Body of pancreas (tissue), 4 donors: ENCODE measurements around the gene RBP5. TPM values are rescaled to one million over a fixed set of nuclear protein-coding genes. Genes with fewer than 3 reads are reported as not detected.
A peak's percentile ranks its signal among the peaks of the same experiment; 100 is the strongest.

Source experiments
- ATAC-seq: fragments of 150-250 bp; one replicate; pipeline ENCODE4 v1.9.1; 2016
- DNase-seq, 4 donors: peaks; one replicate each; pipeline ENCODE4 v3.0.0-alpha.2; 2019
- H3K27ac ChIP-seq, 4 donors: fragments of 200-600 bp; sonication (generic); 1 replicate in 3 of 4; 2 replicates in 1 of 4; pipeline versions ENCODE4 v1.5.1 to v1.6.1; 2016 to 2019; ENCODE audit warnings: mild to moderate bottlenecking in 1 of 4, mixed read lengths in 1 of 4, moderate library complexity in 1 of 4
- H3K27me3 ChIP-seq, 2 donors: fragments of 200-600 bp; sonication (generic); one replicate each; pipeline ENCODE4 v1.6.0; 2016; ENCODE audit warnings: mild to moderate bottlenecking in 1 of 2
- H3K36me3 ChIP-seq, 2 donors: fragments of 200-600 bp; sonication (generic); replicated peaks in 1 of 2; 2 replicates each; pipeline ENCODE4 v1.5.1; 2016; ENCODE audit warnings: low read depth in 2 of 2; ENCODE audit not compliant: insufficient read depth in 1 of 2
- H3K4me1 ChIP-seq: fragments of 200-600 bp; sonication (generic); one replicate; pipeline ENCODE4 v1.6.0; 2016
- H3K4me3 ChIP-seq, 2 donors: fragments of 200-600 bp; sonication (generic); 1 replicate in 1 of 2; 2 replicates in 1 of 2; pipeline ENCODE4 v1.5.1; 2016 to 2019
- H3K9me3 ChIP-seq, 3 donors: fragments of 200-600 bp; sonication (generic); 1 replicate in 2 of 3; 2 replicates in 1 of 3; pipeline ENCODE4 v1.5.1; 2016
- CTCF ChIP-seq, 7 experiments: fragments of 450-650 bp in 4 of 7; fragments of 200-600 bp in 3 of 7; sonication (generic) in 3 of 7; IDR thresholded peaks; one replicate each; pipeline ENCODE4 v1.5.1; 2016 to 2019; ENCODE audit warnings: antibody characterized with exemption in 7 of 7
- POLR2A ChIP-seq, 3 donors: fragments of 450-650 bp; IDR thresholded peaks; one replicate each; pipeline ENCODE4 v1.6.1; 2016; ENCODE audit warnings: antibody characterized with exemption in 3 of 3, mild to moderate bottlenecking in 2 of 3
- WGBS, 2 donors: methylation state at CpG; one replicate each; pipeline ENCODE4 v1.1.5; 2017; 5-methylcytosine and 5-hydroxymethylcytosine counted together
- intact Hi-C: fragments of 100-400 bp; cut with DNase I; formaldehyde crosslinking; loops from one replicate; pipeline ENCODE4 v1.15.1; 2023
- total RNA-seq, 2 donors: library from RNA; depleted of rRNA; stranded (reverse); fragments of >200 nt; gene quantifications; one replicate each; pipeline ENCODE4 v1.1.0, GENCODE V29; 2016

Gene RBP5
- total RNA-seq, 2 donors from 2014 or later = 1.3 TPM; not detected in 1

- intact Hi-C loops = no loop called here
- Histone ChIP-seq H3K36me3 (no peaks in the 10 kb centered on the region), H3K9me3 (peaks cover 0 to 7% (median 0%) of the 10 kb centered on the region in 3 donors), H3K27me3 (no peaks in the 10 kb centered on the region), H3K4me3 (no peak overlapping the region), H3K4me1 (no peaks in the 10 kb centered on the region), H3K27ac (no peak overlapping the region)
- no peak for ATAC-seq
- no peak for DNase-seq
- TF ChIP-seq POLR2A (IDR thresholded peaks at IDR 0.05) (no peak), CTCF (IDR thresholded peaks at IDR 0.05) (no peak)
These were observed 41.3 kb upstream of the RBP5 start for GRCh38 chr12:7169951-7170350.

GRCh38 chr12:7162691-7163114 lies 34.0 kb upstream of the RBP5 start:
- Histone ChIP-seq H3K4me3 (no peak overlapping the region), H3K27me3 (no peaks in the 10 kb centered on the region), H3K9me3 (no peaks in the 10 kb centered on the region), H3K36me3 (no peaks in the 10 kb centered on the region), H3K27ac (no peak overlapping the region), H3K4me1 (peaks cover 6% of the 10 kb centered on the region)
- TF ChIP-seq POLR2A (IDR thresholded peaks at IDR 0.05) (no peak), CTCF (IDR thresholded peaks at IDR 0.05) (peak in 6 of 7 experiments; percentile 58 to 69 (median 65))
- intact Hi-C loops = no loop called here
- peak; percentile 91 for ATAC-seq
- DNase-seq = peak; percentile 52 to 68 (median 64)
- WGBS, 2 donors = 3 to 5% methylated on average over 18 to 19 of the region's 19 CpGs

- 84 to 90% methylated on average over 5 of the region's 5 CpGs for WGBS, 2 donors
These were observed 33.1 kb upstream of the RBP5 start for GRCh38 chr12:7161811-7162210.

GRCh38 chr12:7161327-7161726 lies 32.6 kb upstream of the RBP5 start:
- no peak for DNase-seq
- ATAC-seq = no peak
- intact Hi-C loops = no loop called here
- Histone ChIP-seq H3K4me3 (no peak overlapping the region), H3K9me3 (no peaks in the 10 kb centered on the region), H3K4me1 (peaks cover 6% of the 10 kb centered on the region), H3K27ac (no peak overlapping the region), H3K27me3 (no peaks in the 10 kb centered on the region), H3K36me3 (no peaks in the 10 kb centered on the region)
- 73 to 81% methylated on average over 4 of the region's 4 CpGs for WGBS, 2 donors
- TF ChIP-seq CTCF (IDR thresholded peaks at IDR 0.05) = no peak
- no peak for TF ChIP-seq POLR2A (IDR thresholded peaks at IDR 0.05)

More at GRCh38 chr12:7161811-7162210, 33.1 kb upstream of the RBP5 start:
- H3K27ac ChIP-seq = no peak overlapping the region
- TF ChIP-seq CTCF (IDR thresholded peaks at IDR 0.05) (no peak), POLR2A (IDR thresholded peaks at IDR 0.05) (no peak)
- H3K9me3 ChIP-seq = no peaks in the 10 kb centered on the region
- H3K36me3 ChIP-seq = no peaks in the 10 kb centered on the region
- DNase-seq (no peak), ATAC-seq (no peak)
- H3K27me3 ChIP-seq = no peaks in the 10 kb centered on the region
- intact Hi-C loops = no loop called here
- peaks cover 6% of the 10 kb centered on the region for H3K4me1 ChIP-seq
- H3K4me3 ChIP-seq = no peak overlapping the region

GRCh38 chr12:7160183-7160582 lies 31.5 kb upstream of the RBP5 start:
- ATAC-seq (no peak), DNase-seq (no peak)
- Histone ChIP-seq H3K36me3 (no peaks in the 10 kb centered on the region), H3K4me1 (peaks cover 6% of the 10 kb centered on the region), H3K27me3 (no peaks in the 10 kb centered on the region), H3K4me3 (no peak overlapping the region), H3K9me3 (no peaks in the 10 kb centered on the region), H3K27ac (no peak overlapping the region)
- no peak for TF ChIP-seq POLR2A (IDR thresholded peaks at IDR 0.05)
- TF ChIP-seq CTCF (IDR thresholded peaks at IDR 0.05) = no peak
- intact Hi-C loops = no loop called here
- WGBS, 2 donors = 68 to 69% methylated on average over 7 of the region's 7 CpGs
